Transverse colon (tissue), 4 donors: ENCODE results near the gene CEP170B. TPM values are rescaled to one million over a fixed set of nuclear protein-coding genes. Genes with fewer than 3 reads are reported as not detected.

ENCODE experiments used
- DNase-seq: peaks from one replicate; pipeline ENCODE4 v3.0.0-alpha.2; 2019
- H3K27ac ChIP-seq, 4 donors: fragments of 200-600 bp; sonication (generic); 2 replicates each; pipeline ENCODE4 v1.5.1; 2016 to 2018; ENCODE audit warnings: inconsistent platforms in 4 of 4
- H3K27me3 ChIP-seq: fragments of 200-600 bp; sonication (generic); 2 replicates; pipeline ENCODE4 v1.5.1; 2017; ENCODE audit warnings: inconsistent platforms
- H3K36me3 ChIP-seq, 4 donors: fragments of 200-600 bp; sonication (generic); 2 replicates each; pipeline ENCODE4 v1.5.1; 2017 to 2019; ENCODE audit warnings: inconsistent platforms in 4 of 4
- H3K4me1 ChIP-seq, 4 donors: fragments of 200-600 bp; sonication (generic); 2 replicates each; pipeline ENCODE4 v1.5.1; 2017 to 2020; ENCODE audit warnings: inconsistent platforms in 4 of 4
- H3K4me3 ChIP-seq, 4 donors: fragments of 200-600 bp; sonication (generic); 1 replicate in 1 of 4; 2 replicates in 3 of 4; pipeline versions ENCODE4 v1.5.1 to v1.6.1; 2017 to 2019; ENCODE audit warnings: inconsistent platforms in 4 of 4
- H3K9me3 ChIP-seq, 2 donors: fragments of 200-600 bp; sonication (generic); 2 replicates each; pipeline ENCODE4 v1.5.1; 2017 to 2019; ENCODE audit warnings: inconsistent platforms in 2 of 2
- EP300 ChIP-seq: sonication (generic); formaldehyde crosslinking; IDR thresholded peaks from one replicate; pipeline ENCODE4 v1.6.1; 2017; ENCODE audit warnings: antibody characterized with exemption, low read depth
- POLR2A ChIP-seq: fragments of 450-650 bp; IDR thresholded peaks from one replicate; pipeline ENCODE4 v1.6.1; 2016; ENCODE audit warnings: antibody characterized with exemption, mild to moderate bottlenecking, moderate library complexity
- POLR2AphosphoS5 ChIP-seq, 3 donors: sonication (generic); formaldehyde crosslinking; IDR thresholded peaks; one replicate each; pipeline ENCODE4 v1.6.1; 2016; ENCODE audit warnings: antibody characterized with exemption in 3 of 3
- WGBS, 2 donors: methylation state at CpG; one replicate each; pipeline ENCODE4 v1.1.5; 2018; ENCODE audit warnings: low coverage in 1 of 2; 5-methylcytosine and 5-hydroxymethylcytosine counted together
- in situ Hi-C, 4 donors: fragments of 200-750 bp; cut with MboI; loops; one replicate each; pipeline versions ENCODE4 v1.15.0 to v1.15.1; 2017; ENCODE audit warnings: low sequenced_read_pairs in 3 of 4, low pct_ligation_motif_present in 1 of 4, low pct_unique_long_range_greater_than_20kb in 1 of 4
- intact Hi-C: fragments of 100-400 bp; cut with DNase I; formaldehyde crosslinking; loops from one replicate; pipeline ENCODE4 v1.15.1; 2023; ENCODE audit warnings: low total_unique reads
- total RNA-seq, 4 donors: library from RNA; depleted of rRNA; stranded (reverse); fragments of >200 nt; gene quantifications; one replicate each; pipeline ENCODE4 v1.1.0, GENCODE V29; 2016
- TF ChIP-seq, protein P1 (sequence below), 5 experiments: fragments of 200-600 bp in 3 of 5; fragments of 450-650 bp in 2 of 5; sonication (generic) in 3 of 5; IDR thresholded peaks; 1 replicate in 2 of 5; 2 replicates in 3 of 5; pipeline ENCODE4 v1.5.1; 2016 to 2017; ENCODE audit warnings: antibody characterized with exemption in 5 of 5, inconsistent platforms in 3 of 5, mild to moderate bottlenecking in 2 of 5, moderate library complexity in 1 of 5

The CEP170B gene
- total RNA-seq, 4 donors from 2014 or later: 56.0 to 195 (median 109) TPM

DNA sequence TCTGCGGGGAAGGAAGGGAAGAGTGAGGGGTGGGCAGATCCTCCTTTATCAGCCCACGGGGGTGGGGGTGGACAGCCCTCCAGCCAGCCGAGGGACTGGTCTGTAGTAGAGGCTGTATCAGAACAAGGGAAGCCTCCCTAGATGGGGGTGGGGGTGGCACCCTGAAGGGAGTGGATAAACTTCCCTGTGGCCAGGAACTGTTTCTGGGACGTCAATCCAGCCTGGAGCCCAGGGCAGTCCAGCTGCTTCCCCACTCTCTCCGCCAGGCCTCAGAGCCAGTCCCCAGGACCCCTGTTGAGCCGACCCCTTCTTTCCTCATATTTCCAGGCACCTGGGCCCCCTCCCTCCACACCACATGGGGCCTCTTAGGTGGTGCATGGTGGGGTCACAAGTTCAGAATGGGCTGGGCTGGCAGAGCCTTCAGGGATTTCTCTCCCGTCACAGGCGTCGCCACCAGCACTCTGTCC is 66.3 kb downstream of the CEP170B start:
- no peaks in the 10 kb centered on the region for H3K9me3 ChIP-seq
- H3K36me3 ChIP-seq: no peaks in the 10 kb centered on the region
- 67% methylated on average over 9 of the region's 9 CpGs; no CpG with 5 or more reads in 1 of the 2 donors for WGBS, 2 donors
- in situ Hi-C loops (no loop called here), intact Hi-C loops (no loop called here)
- H3K27me3 ChIP-seq: peaks cover 47% of the 10 kb centered on the region
- no peak for DNase-seq
- no peak overlapping the region for H3K27ac ChIP-seq
- H3K4me1 ChIP-seq: peaks cover 0 to 13% (median 7%) of the 10 kb centered on the region in 4 donors
- TF ChIP-seq, protein P1, sequence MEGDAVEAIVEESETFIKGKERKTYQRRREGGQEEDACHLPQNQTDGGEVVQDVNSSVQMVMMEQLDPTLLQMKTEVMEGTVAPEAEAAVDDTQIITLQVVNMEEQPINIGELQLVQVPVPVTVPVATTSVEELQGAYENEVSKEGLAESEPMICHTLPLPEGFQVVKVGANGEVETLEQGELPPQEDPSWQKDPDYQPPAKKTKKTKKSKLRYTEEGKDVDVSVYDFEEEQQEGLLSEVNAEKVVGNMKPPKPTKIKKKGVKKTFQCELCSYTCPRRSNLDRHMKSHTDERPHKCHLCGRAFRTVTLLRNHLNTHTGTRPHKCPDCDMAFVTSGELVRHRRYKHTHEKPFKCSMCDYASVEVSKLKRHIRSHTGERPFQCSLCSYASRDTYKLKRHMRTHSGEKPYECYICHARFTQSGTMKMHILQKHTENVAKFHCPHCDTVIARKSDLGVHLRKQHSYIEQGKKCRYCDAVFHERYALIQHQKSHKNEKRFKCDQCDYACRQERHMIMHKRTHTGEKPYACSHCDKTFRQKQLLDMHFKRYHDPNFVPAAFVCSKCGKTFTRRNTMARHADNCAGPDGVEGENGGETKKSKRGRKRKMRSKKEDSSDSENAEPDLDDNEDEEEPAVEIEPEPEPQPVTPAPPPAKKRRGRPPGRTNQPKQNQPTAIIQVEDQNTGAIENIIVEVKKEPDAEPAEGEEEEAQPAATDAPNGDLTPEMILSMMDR (IDR thresholded peaks at IDR 0.05): no peak
- TF ChIP-seq POLR2A (no peak), EP300 (no peak), POLR2AphosphoS5 (IDR thresholded peaks at IDR 0.05) (no peak)
- no peak overlapping the region for H3K4me3 ChIP-seq

- DNase-seq: no peak
- Histone ChIP-seq H3K36me3 (no peaks in the 10 kb centered on the region), H3K27ac (peak overlapping the region in 1 of 4 donors; percentile 75), H3K27me3 (peaks cover 47% of the 10 kb centered on the region), H3K9me3 (no peaks in the 10 kb centered on the region), H3K4me1 (peaks cover 0 to 13% (median 7%) of the 10 kb centered on the region in 4 donors), H3K4me3 (peak overlapping the region in 1 of 4 donors; percentile 56)
- no peak for TF ChIP-seq EP300
- TF ChIP-seq, protein P1 (IDR thresholded peaks at IDR 0.05): no peak
- no peak for TF ChIP-seq POLR2A
- no peak for TF ChIP-seq POLR2AphosphoS5 (IDR thresholded peaks at IDR 0.05)
- 48 to 55% methylated on average over 14 to 49 of the region's 64 CpGs for WGBS, 2 donors
- intact Hi-C loops (no loop called here), in situ Hi-C loops (no loop called here)
Observed at GRCh38 chr14:104931771-104932675, 67.0 kb downstream of the CEP170B start.

- Histone ChIP-seq H3K4me1 (peaks cover 0 to 13% (median 7%) of the 10 kb centered on the region in 4 donors), H3K36me3 (no peaks in the 10 kb centered on the region), H3K9me3 (no peaks in the 10 kb centered on the region), H3K4me3 (peak overlapping the region; percentile 27 to 60 (median 52)), H3K27ac (peak overlapping the region; percentile 39 to 75 (median 56)), H3K27me3 (peaks cover 48% of the 10 kb centered on the region)
- intact Hi-C loops: no loop called here
- TF ChIP-seq, protein P1 (IDR thresholded peaks at IDR 0.05): peak; percentile 38 to 91 (median 69)
- TF ChIP-seq POLR2A (no peak), POLR2AphosphoS5 (IDR thresholded peaks at IDR 0.05) (peak in 1 of 3 donors; percentile 13)
- in situ Hi-C loops: no loop called here
- DNase-seq: peak; percentile 84
- 21% methylated on average over 56 of the region's 100 CpGs; no CpG with 5 or more reads in 1 of the 2 donors for WGBS, 2 donors
Observed at GRCh38 chr14:104932676-104933631, 67.9 kb downstream of the CEP170B start.
